Endothelial cell of umbilical vein (primary cell): ENCODE measurements around the gene KIF21B.

Source experiments
- CTCF ChIP-seq, 2 donors: IDR thresholded peaks; 1 replicate in 1 of 2; 2 replicates in 1 of 2; pipeline ENCODE4 v1.5.1; 2011; ENCODE audit warnings: low read length in 2 of 2, mild to moderate bottlenecking in 2 of 2, moderate library complexity in 2 of 2, control low read depth in 1 of 2, inconsistent platforms in 1 of 2, low read depth in 1 of 2; ENCODE audit not compliant: insufficient read depth in 1 of 2; ENCODE audit errors: extremely low read depth in 1 of 2
- POLR2A ChIP-seq: IDR thresholded peaks from 2 replicates; pipeline ENCODE4 v1.6.1; 2012; ENCODE audit warnings: low read depth, mild to moderate bottlenecking, control low read depth, low read length

GRCh38 chr1:200973937-200974657 lies 49.4 kb downstream of the KIF21B start:
- TF ChIP-seq POLR2A (no peak), CTCF (IDR thresholded peaks at IDR 0.05; ENCODE audit: extremely low read depth in 1 of 2, insufficient read depth in 1 of 2, low read depth in 1 of 2, low read length in 2 of 2) (no peak)
